T-cell (primary cell): ENCODE results near the gene ARPC3. TPM values are rescaled to one million over a fixed set of nuclear protein-coding genes. Genes with fewer than 3 reads are reported as not detected.
"Not testable (repeated sequence)": the region's sequence is repeated elsewhere in the genome, so short reads cannot be mapped to it uniquely, and the experiment has no call there.

ENCODE experiments used
- ATAC-seq, 4 experiments: fragments of 200-7000 bp in 3 of 4; fragments of 150-1000 bp in 1 of 4; cut with Tn5 transposase; replicated peaks in 1 of 4; 1 replicate in 3 of 4; 2 replicates in 1 of 4; pipeline ENCODE4 v1.10.0; 2021; ENCODE audit warnings: moderate library complexity in 3 of 4, mild to moderate bottlenecking in 2 of 4, moderate number of reproducible peaks in 1 of 4
- CTCF ChIA-PET, 2 donors: fragments of 300-600 bp; sonication (Branson Sonifier 250); formaldehyde crosslinking; loops; one replicate each; lab custom pipeline; 2022; ENCODE audit warnings: antibody characterized with exemption in 2 of 2; lab: Charles Lee
- POLR2A ChIA-PET, 2 donors: fragments of 300-600 bp; sonication (Branson Sonifier 250); formaldehyde crosslinking; loops; one replicate each; lab custom pipeline; 2022; ENCODE audit warnings: antibody characterized with exemption in 2 of 2; lab: Charles Lee
- DNase-seq, 35 experiments: peaks; one replicate each; pipeline versions ENCODE4 v3.0.0 to v3.0.0-alpha.2; 2013 to 2023
- H3K27ac ChIP-seq: one replicate; pipeline ENCODE4 v1.5.1; 2013; ENCODE audit warnings: low read length
- H3K27me3 ChIP-seq, 2 experiments: replicated peaks in 1 of 2; 1 replicate in 1 of 2; 2 replicates in 1 of 2; pipeline versions ENCODE4 v1.6.1 to v1.7.0; 2013; ENCODE audit warnings: low read length in 1 of 2, mixed read lengths in 1 of 2; ENCODE audit not compliant: control insufficient read depth in 2 of 2, insufficient read depth in 2 of 2; ENCODE audit errors: extremely low read depth in 1 of 2
- H3K36me3 ChIP-seq, 2 donors: 1 replicate in 1 of 2; 2 replicates in 1 of 2; pipeline versions ENCODE4 v1.6.1 to v1.7.0; 2013; ENCODE audit warnings: low read length in 1 of 2; ENCODE audit not compliant: control insufficient read depth in 2 of 2, insufficient read depth in 1 of 2; ENCODE audit errors: extremely low read depth in 1 of 2
- H3K4me1 ChIP-seq, 2 experiments: 1 replicate in 1 of 2; 2 replicates in 1 of 2; pipeline versions ENCODE4 v1.6.1 to v1.7.0; 2013; ENCODE audit warnings: low read length in 2 of 2, mixed read lengths in 1 of 2; ENCODE audit not compliant: insufficient read depth in 2 of 2, control insufficient read depth in 1 of 2; ENCODE audit errors: extremely low read depth in 1 of 2
- H3K4me3 ChIP-seq, 2 donors: 1 replicate in 1 of 2; 2 replicates in 1 of 2; pipeline versions ENCODE4 v1.5.1 to v1.7.0; 2013; ENCODE audit warnings: mild to moderate bottlenecking in 2 of 2, low read length in 1 of 2, moderate library complexity in 1 of 2; ENCODE audit not compliant: control insufficient read depth in 1 of 2; ENCODE audit errors: extremely low read depth in 1 of 2
- H3K9me3 ChIP-seq: 2 replicates; pipeline ENCODE4 v1.7.0; 2013
- H3K27ac Mint-ChIP-seq, 2 donors: one replicate each; pipeline ENCODE4 v1.8.0; 2020 to 2021; ENCODE audit warnings: mild to moderate bottlenecking in 2 of 2, mixed read lengths in 2 of 2
- H3K27me3 Mint-ChIP-seq, 2 donors: one replicate each; pipeline ENCODE4 v1.8.0; 2021 to 2022; ENCODE audit warnings: mixed read lengths in 2 of 2
- H3K36me3 Mint-ChIP-seq: one replicate; pipeline ENCODE4 v1.8.0; 2021; ENCODE audit warnings: mixed read lengths
- H3K4me1 Mint-ChIP-seq, 3 donors: one replicate each; pipeline ENCODE4 v1.8.0; 2020 to 2022; ENCODE audit warnings: mixed read lengths in 3 of 3, mild to moderate bottlenecking in 1 of 3
- H3K4me3 Mint-ChIP-seq, 3 donors: one replicate each; pipeline ENCODE4 v1.8.0; 2020 to 2022; ENCODE audit warnings: mild to moderate bottlenecking in 3 of 3, mixed read lengths in 3 of 3, moderate library complexity in 3 of 3
- H3K9me3 Mint-ChIP-seq, 3 donors: one replicate each; pipeline ENCODE4 v1.8.0; 2020 to 2022; ENCODE audit warnings: mixed read lengths in 3 of 3
- WGBS: methylation state at CpG from one replicate; pipeline ENCODE4 v1.1.5; 2013; ENCODE audit warnings: missing lambda C conversion rate; ENCODE audit not compliant: insufficient coverage; 5-methylcytosine and 5-hydroxymethylcytosine counted together
- total RNA-seq, 35 experiments: library from RNA in 6 of 35; stranded (reverse) in 6 of 35; fragments of 120-200 nt in 1 of 35; gene quantifications; one replicate each; pipeline versions ENCODE4 v1.2.1 to v1.2.4 and lab custom pipeline; 2013 to 2026

The ARPC3 gene
- total RNA-seq, 5 donors from 2014 or later (not counting 1 experiment from before 2014, with no cell fraction given), result 177 to 204 (median 191) TPM

- H3K4me1 Mint-ChIP-seq, result peaks cover 37 to 48% (median 45%) of the 10 kb centered on the region in 3 donors
- no peak for ATAC-seq
These were observed 16.7 kb upstream of the ARPC3 start for GRCh38 chr12:110466791-110467190.

GRCh38 chr12:110465765-110466164 is 15.6 kb upstream of the ARPC3 start:
- ChIA-PET CTCF (interaction anchor here (0.5 to 5.5 kb wide), 4 partner anchors 16 to 1203 kb away, joined by 3 to 49 read pairs (median 4); partner anchors contain the start of genes ARPC3 (in 1 of the 2) and TCTN1 (in 1 of the 2)), POLR2A (interaction anchor here in 1 of 2 donors (0.7 kb wide), 1 partner anchor 24 kb away, joined by 4 read pairs; no protein-coding TSS in a partner anchor)
- not testable (repeated sequence) for H3K27ac ChIP-seq, H3K27ac Mint-ChIP-seq, H3K9me3 Mint-ChIP-seq, H3K4me3 ChIP-seq, H3K27me3 Mint-ChIP-seq, H3K9me3 ChIP-seq, H3K27me3 ChIP-seq, DNase-seq, ATAC-seq
- peaks cover 0 to 21% of the 10 kb centered on the region in 2 donors for H3K36me3 ChIP-seq
- peaks cover 10 to 26% of the 10 kb centered on the region in 2 experiments for H3K4me1 ChIP-seq
- Mint-ChIP-seq H3K4me3 (peak overlapping the region in 1 of 3 donors; percentile 12), H3K36me3 (peaks cover 16% of the 10 kb centered on the region), H3K4me1 (peaks cover 37 to 46% (median 43%) of the 10 kb centered on the region in 3 donors)
- WGBS, result 93% methylated on average over 11 of the region's 11 CpGs

More at GRCh38 chr12:110466791-110467190, 16.7 kb upstream of the ARPC3 start:
- Mint-ChIP-seq H3K36me3 (peaks cover 10% of the 10 kb centered on the region), H3K27me3 (no peaks in the 10 kb centered on the region), H3K9me3 (no peaks in the 10 kb centered on the region), H3K4me3 (peak overlapping the region; percentile 41 to 81 (median 43)), H3K27ac (peak overlapping the region in 1 of 2 donors; percentile 39)
- Histone ChIP-seq H3K36me3 (peaks cover 0 to 20% of the 10 kb centered on the region in 2 donors), H3K4me1 (peaks cover 10 to 26% of the 10 kb centered on the region in 2 experiments), H3K27me3 (no peaks in the 10 kb centered on the region), H3K4me3 (no peak overlapping the region), H3K9me3 (no peaks in the 10 kb centered on the region), H3K27ac (no peak overlapping the region)
- CTCF ChIA-PET, result interaction anchor here in 1 of 2 donors (5.5 kb wide), 1 partner anchor 17 kb away, joined by 49 read pairs; the partner anchor contains the start of gene ARPC3
- 83% methylated on average over 5 of the region's 5 CpGs for WGBS
- POLR2A ChIA-PET, result interaction anchor here in 1 of 2 donors (0.6 to 0.7 kb wide), 3 partner anchors 21 to 483 kb away, joined by 5 to 8 read pairs (median 5); no protein-coding TSS in a partner anchor
- DNase-seq, result no peak

DNA sequence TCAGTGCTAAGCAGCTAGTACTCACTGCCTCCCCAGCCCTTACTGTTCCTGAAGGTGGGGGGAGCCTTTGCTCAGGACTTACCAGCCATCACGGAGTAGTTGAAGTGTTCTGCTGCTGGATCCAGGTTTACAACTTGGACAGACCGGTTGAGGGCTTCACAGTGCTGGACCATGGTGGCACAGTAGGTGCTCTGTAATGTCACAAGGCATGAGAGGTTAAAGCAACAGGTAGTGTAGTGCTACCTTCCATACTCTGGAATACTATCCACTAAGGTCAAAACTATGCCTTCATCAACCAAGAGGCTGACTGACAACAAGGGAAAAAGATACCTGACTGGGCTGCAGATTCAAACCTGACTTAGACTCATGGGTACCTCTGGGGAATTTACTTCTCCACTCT is 14.9 kb upstream of the ARPC3 start:
- POLR2A ChIA-PET, result interaction anchor here in 1 of 2 donors (0.6 kb wide), 1 partner anchor 69 kb away, joined by 3 read pairs; no protein-coding TSS in a partner anchor
- WGBS, result no CpG with 5 or more reads among the region's 2 CpGs
- no peaks in the 10 kb centered on the region for H3K27me3 ChIP-seq
- peaks cover 10 to 24% of the 10 kb centered on the region in 2 experiments for H3K4me1 ChIP-seq
- Mint-ChIP-seq H3K27ac (no peak overlapping the region), H3K9me3 (no peaks in the 10 kb centered on the region), H3K4me3 (peak overlapping the region in 1 of 3 donors; percentile 12), H3K27me3 (no peaks in the 10 kb centered on the region), H3K36me3 (peaks cover 20% of the 10 kb centered on the region), H3K4me1 (peaks cover 33 to 41% (median 40%) of the 10 kb centered on the region in 3 donors)
- no peak for ATAC-seq
- DNase-seq, result no peak
- peaks cover 0 to 27% of the 10 kb centered on the region in 2 donors for H3K36me3 ChIP-seq
- no peaks in the 10 kb centered on the region for H3K9me3 ChIP-seq
- H3K4me3 ChIP-seq, result no peak overlapping the region
- CTCF ChIA-PET, result interaction anchor here in 1 of 2 donors (1.0 kb wide), 1 partner anchor 33 kb away, joined by 3 read pairs; no protein-coding TSS in a partner anchor
- no peak overlapping the region for H3K27ac ChIP-seq

GRCh38 chr12:110461189-110461588 is 11.1 kb upstream of the ARPC3 start:
- peaks cover 6 to 40% of the 10 kb centered on the region in 2 donors for H3K36me3 ChIP-seq
- H3K9me3 Mint-ChIP-seq, DNase-seq, H3K4me3 Mint-ChIP-seq, H3K9me3 ChIP-seq, H3K27me3 Mint-ChIP-seq, H3K27ac ChIP-seq, H3K27me3 ChIP-seq, POLR2A ChIA-PET, ATAC-seq, H3K27ac Mint-ChIP-seq, H3K4me1 ChIP-seq, H3K4me3 ChIP-seq: not testable (repeated sequence)
- Mint-ChIP-seq H3K36me3 (peaks cover 29% of the 10 kb centered on the region), H3K4me1 (peaks cover 7 to 15% (median 14%) of the 10 kb centered on the region in 3 donors)
- WGBS, result 83% methylated on average over 2 of the region's 5 CpGs
- CTCF ChIA-PET, result interaction anchor here in 1 of 2 donors (1.4 kb wide), 1 partner anchor 11 kb away, joined by 3 read pairs; the partner anchor contains the start of gene ARPC3

- Histone ChIP-seq H3K27me3 (no peaks in the 10 kb centered on the region), H3K27ac (no peak overlapping the region), H3K4me3 (no peak overlapping the region), H3K4me1 (no peaks in the 10 kb centered on the region), H3K36me3 (peaks cover 6 to 38% of the 10 kb centered on the region in 2 donors), H3K9me3 (no peaks in the 10 kb centered on the region)
- Mint-ChIP-seq H3K27ac (no peak overlapping the region), H3K4me1 (peaks cover 6 to 8% (median 7%) of the 10 kb centered on the region in 3 donors), H3K27me3 (no peaks in the 10 kb centered on the region), H3K9me3 (no peaks in the 10 kb centered on the region), H3K36me3 (peaks cover 32% of the 10 kb centered on the region), H3K4me3 (no peak overlapping the region)
- 100% methylated on average over 1 of the region's 4 CpGs for WGBS
- DNase-seq (no peak), ATAC-seq (no peak)
- CTCF ChIA-PET, result interaction anchor here in 1 of 2 donors (0.6 kb wide), 1 partner anchor 16 kb away, joined by 3 read pairs; no protein-coding TSS in a partner anchor
- POLR2A ChIA-PET, result no interaction called here
These were observed 8.6 kb upstream of the ARPC3 start for GRCh38 chr12:110458756-110459155.

GRCh38 chr12:110453569-110454296 is 3.6 kb upstream of the ARPC3 start:
- DNase-seq (no peak), ATAC-seq (no peak)
- 83% methylated on average over 1 of the region's 4 CpGs for WGBS
- Mint-ChIP-seq H3K36me3 (peaks cover 19% of the 10 kb centered on the region), H3K9me3 (no peaks in the 10 kb centered on the region), H3K27me3 (no peaks in the 10 kb centered on the region), H3K4me3 (no peak overlapping the region), H3K4me1 (peaks cover 18 to 23% (median 21%) of the 10 kb centered on the region in 3 donors), H3K27ac (no peak overlapping the region)
- POLR2A ChIA-PET, result interaction anchor here in 1 of 2 donors (0.6 to 1.2 kb wide), 2 partner anchors 10 to 22 kb away, joined by 5 to 8 read pairs; no protein-coding TSS in a partner anchor
- peaks cover 0 to 27% of the 10 kb centered on the region in 2 donors for H3K36me3 ChIP-seq
- CTCF ChIA-PET, result interaction anchor here in 1 of 2 donors (1.4 to 2.0 kb wide), 2 partner anchors 15 to 147 kb away, joined by 3 to 7 read pairs; partner anchors contain the start of gene FAM216A
- H3K9me3 ChIP-seq, result no peaks in the 10 kb centered on the region
- peaks cover 3 to 16% of the 10 kb centered on the region in 2 experiments for H3K4me1 ChIP-seq
- H3K27ac ChIP-seq, result no peak overlapping the region
- H3K4me3 ChIP-seq, result no peak overlapping the region
- no peaks in the 10 kb centered on the region for H3K27me3 ChIP-seq
